Stromal cell of bone marrow (primary cell): ENCODE measurements around the gene B3GNT9.
A peak's percentile ranks its signal among the peaks of the same experiment; 100 is the strongest.

Experiments
- DNase-seq: peaks from one replicate; pipeline ENCODE4 v3.0.0-alpha.2; 2012; ENCODE audit warnings: low read depth

B3GNT9 gene

GRCh38 chr16:67112591-67113399, 38.0 kb downstream of the B3GNT9 start:
- no peak for DNase-seq

GRCh38 chr16:67111951-67112444, 38.8 kb downstream of the B3GNT9 start:
- no peak for DNase-seq

- peak; percentile 78 for DNase-seq
These were observed 41.2 kb downstream of the B3GNT9 start, which contains the start of gene PHAF1 for GRCh38 chr16:67109407-67110135. Gene PHAF1 (plus strand): TSS chr16:67109941. CDS start chr16:67110176, 235 bp downstream.

- no peak for DNase-seq
These were observed 41.8 kb downstream of the B3GNT9 start for GRCh38 chr16:67108931-67109406.

- DNase-seq = no peak
These were observed 42.3 kb downstream of the B3GNT9 start for GRCh38 chr16:67108489-67108888.

GRCh38 chr16:67105881-67106280, 44.9 kb downstream of the B3GNT9 start:
- DNase-seq = peak; percentile 55

- no peak for DNase-seq
These were observed 45.6 kb downstream of the B3GNT9 start for GRCh38 chr16:67105246-67105645.

- no peak for DNase-seq
These were observed 46.0 kb downstream of the B3GNT9 start for GRCh38 chr16:67104845-67105244.

GRCh38 chr16:67104061-67104460, 46.7 kb downstream of the B3GNT9 start:
- no peak for DNase-seq

- DNase-seq = no peak
These were observed 49.3 kb downstream of the B3GNT9 start for GRCh38 chr16:67101311-67102082.

- no peak for DNase-seq
These were observed 50.1 kb downstream of the B3GNT9 start for GRCh38 chr16:67100569-67101310.

- no peak for DNase-seq
These were observed 52.2 kb downstream of the B3GNT9 start for GRCh38 chr16:67098599-67098998.
